Left lung (tissue), 10 donors: ENCODE results near the gene ANKRD36. TPM values are rescaled to one million over a fixed set of nuclear protein-coding genes. Genes with fewer than 3 reads are reported as not detected.
A peak's percentile ranks its signal among the peaks of the same experiment; 100 is the strongest.
"Not testable (repeated sequence)": the region's sequence is repeated elsewhere in the genome, so short reads cannot be mapped to it uniquely, and the experiment has no call there.

Source experiments
- ATAC-seq: fragments of 200-7000 bp; cut with Tn5 transposase; one replicate; pipeline ENCODE4 v1.9.1; 2020; ENCODE audit warnings: moderate library complexity
- DNase-seq, 4 donors: peaks; one replicate each; pipeline ENCODE4 v3.0.0-alpha.2; 2013 to 2020
- H3K27ac ChIP-seq, 2 donors: fragments of 200-600 bp; sonication (generic) in 1 of 2; one replicate each; pipeline versions ENCODE4 v1.5.0 to v1.8.0; 2020 to 2021
- H3K27me3 ChIP-seq, 2 donors: fragments of 200-600 bp; sonication (generic) in 1 of 2; one replicate each; pipeline versions ENCODE4 v1.5.0 to v1.8.0; 2020 to 2021
- H3K36me3 ChIP-seq, 2 donors: fragments of 200-600 bp; sonication (generic) in 1 of 2; one replicate each; pipeline versions ENCODE4 v1.5.0 to v1.8.0; 2020 to 2021
- H3K4me1 ChIP-seq, 2 donors: fragments of 200-600 bp; one replicate each; pipeline ENCODE4 v1.8.0; 2021
- H3K4me3 ChIP-seq, 2 donors: fragments of 200-600 bp; sonication (generic) in 1 of 2; one replicate each; pipeline versions ENCODE4 v1.5.0 to v1.8.0; 2020 to 2021; ENCODE audit warnings: mild to moderate bottlenecking in 1 of 2
- H3K9me3 ChIP-seq, 2 donors: fragments of 200-600 bp; sonication (generic) in 1 of 2; one replicate each; pipeline versions ENCODE4 v1.5.0 to v1.8.0; 2020 to 2021
- intact Hi-C, 2 donors: fragments of 100-400 bp; cut with DNase I; formaldehyde crosslinking; loops; one replicate each; pipeline versions ENCODE4 v1.11.2 to v1.14.2; 2022
- polyA plus RNA-seq, 6 donors: library from polyadenylated mRNA; unstranded; fragments of 120-200 nt; gene quantifications; one replicate each; pipeline ENCODE4 v1.2.1, GENCODE V29; 2013; ENCODE audit not compliant: insufficient read length in 6 of 6
- total RNA-seq, 2 donors: library from RNA; stranded (reverse); fragmentation: NEBNext Ultra II Directional; extraction: Animal tissue kit (Norgen Biotek cat#: 25700); gene quantifications; one replicate each; pipeline ENCODE4 v1.2.1, GENCODE V29; 2021
- TF ChIP-seq, protein P1 (sequence below), 2 donors: fragments of 200-600 bp; sonication (generic) in 1 of 2; IDR thresholded peaks; one replicate each; pipeline versions ENCODE4 v1.5.0 to v1.8.0; 2021; ENCODE audit warnings: antibody characterized with exemption in 2 of 2
- donor health status: DM: no; HTN: yes; CAD: no.
- donor health status: DM: no; HTN: no; CAD: no.

The ANKRD36 gene
- total and polyA plus RNA-seq, 8 donors = 18.5 to 44.1 (median 30.7) TPM

DNA sequence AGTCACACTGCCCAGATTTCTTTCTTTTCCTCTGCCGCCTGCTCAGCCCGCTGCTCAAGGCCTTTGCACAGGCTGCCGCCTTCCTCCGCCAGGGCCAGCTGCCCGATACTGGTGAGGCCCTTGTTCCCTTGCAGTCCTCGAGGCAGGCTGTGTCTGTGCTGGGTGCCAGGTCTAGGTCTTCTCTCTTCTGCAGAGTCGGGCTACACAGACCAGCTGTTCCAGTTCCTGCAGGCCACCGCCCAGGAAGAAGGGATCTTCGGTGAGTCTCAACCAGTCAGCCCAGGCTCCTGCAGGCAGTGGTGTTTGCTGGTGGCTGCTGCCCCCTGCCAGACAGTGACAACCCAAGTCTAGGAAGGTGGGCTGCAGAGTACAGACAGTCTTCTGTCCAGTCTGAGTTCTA is 30.7 kb upstream of the ANKRD36 start:
- H3K4me1 ChIP-seq, H3K36me3 ChIP-seq, DNase-seq, intact Hi-C loops, H3K4me3 ChIP-seq, H3K9me3 ChIP-seq, H3K27ac ChIP-seq, H3K27me3 ChIP-seq: not testable (repeated sequence)
- ATAC-seq = peak; percentile 26

DNA sequence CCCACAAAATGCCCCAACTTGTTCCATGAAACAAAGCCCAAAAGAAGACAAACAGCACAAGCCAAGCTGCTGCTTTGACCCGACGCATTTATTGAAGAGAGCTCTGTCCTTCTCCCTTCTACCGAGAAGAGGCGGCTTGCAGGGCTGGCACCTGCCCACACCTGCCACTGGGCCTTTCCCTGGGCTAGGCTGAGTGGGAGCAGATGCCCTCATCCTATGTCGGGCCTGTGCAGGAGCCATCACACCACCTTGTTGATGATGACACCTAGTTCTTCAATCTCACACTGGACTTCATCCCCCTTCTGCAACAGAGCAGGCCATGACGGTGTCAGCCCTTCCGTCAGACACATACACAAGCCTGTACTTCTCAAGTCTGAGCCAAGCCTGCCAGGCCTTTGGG is 29.4 kb upstream of the ANKRD36 start:
- H3K4me3 ChIP-seq, intact Hi-C loops, H3K4me1 ChIP-seq, H3K27me3 ChIP-seq, H3K9me3 ChIP-seq, DNase-seq, H3K27ac ChIP-seq, ATAC-seq, H3K36me3 ChIP-seq: not testable (repeated sequence)

DNA sequence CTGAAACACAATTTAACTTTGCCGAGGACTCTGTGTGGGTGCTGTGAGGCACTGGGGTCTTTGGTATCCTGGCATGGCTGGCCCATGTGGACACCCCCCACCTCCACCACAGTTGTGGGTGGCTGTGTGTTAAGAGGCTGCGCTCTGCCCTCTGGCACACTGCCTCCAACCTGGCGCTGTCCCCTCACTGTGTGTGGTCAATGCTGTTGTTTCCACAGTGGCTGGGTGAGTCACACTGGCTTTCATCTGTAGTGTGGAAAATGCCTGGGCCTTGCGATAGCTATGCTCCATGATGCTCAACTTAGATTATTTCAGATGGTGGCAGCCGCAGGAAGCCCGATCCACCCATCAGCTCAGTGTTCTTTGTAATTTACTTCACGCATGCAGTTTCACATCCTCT is 27.9 kb upstream of the ANKRD36 start:
- H3K4me3 ChIP-seq, H3K9me3 ChIP-seq, H3K36me3 ChIP-seq, H3K4me1 ChIP-seq, H3K27me3 ChIP-seq, intact Hi-C loops, H3K27ac ChIP-seq, DNase-seq: not testable (repeated sequence)
- peak; percentile 42 for ATAC-seq

DNA sequence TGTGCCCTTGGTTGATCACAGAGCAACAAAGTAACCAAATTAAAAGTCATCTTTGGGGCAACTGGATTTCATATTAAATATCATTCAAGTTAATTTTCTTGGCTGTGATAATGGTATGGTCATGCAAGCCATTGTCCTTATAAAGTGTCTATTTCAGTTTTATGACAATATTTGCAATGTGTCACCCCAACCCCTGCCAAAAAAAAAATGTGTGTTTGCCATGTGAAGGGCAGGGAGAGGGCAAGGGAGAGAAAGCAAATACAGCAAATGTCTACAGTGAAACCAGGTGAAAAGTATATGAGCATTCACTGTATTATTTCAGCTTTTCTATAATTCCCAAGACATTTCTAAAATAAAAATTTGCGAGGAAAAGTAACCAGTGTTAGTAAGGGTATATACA is 24.2 kb upstream of the ANKRD36 start:
- H3K27ac ChIP-seq, ATAC-seq, intact Hi-C loops: not testable (repeated sequence)

DNA sequence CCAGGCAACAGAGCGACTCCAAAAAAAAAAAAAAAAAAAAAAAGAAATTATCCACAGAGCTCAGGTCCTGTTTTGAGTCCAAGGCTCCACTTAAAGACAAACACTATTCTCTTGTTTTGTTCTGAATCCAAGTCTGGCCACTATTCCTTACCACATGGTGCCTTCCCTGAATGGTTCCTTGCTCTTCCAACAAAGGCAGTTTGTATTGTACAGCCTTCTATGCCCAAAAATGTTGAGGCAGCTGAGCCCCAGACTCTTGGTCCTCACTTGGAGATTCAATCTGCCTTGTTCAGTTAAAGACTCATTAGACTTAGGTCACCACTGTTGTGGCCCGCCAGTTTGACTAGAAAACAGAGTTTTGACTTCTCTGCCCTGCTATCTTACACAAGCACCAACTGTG is 20.0 kb upstream of the ANKRD36 start:
- H3K4me1 ChIP-seq, intact Hi-C loops, ATAC-seq: not testable (repeated sequence)

More for the DNA sequence above, 24.2 kb upstream of the ANKRD36 start:
- not testable (repeated sequence) for H3K9me3 ChIP-seq, DNase-seq, H3K4me3 ChIP-seq, H3K36me3 ChIP-seq, H3K27me3 ChIP-seq, H3K4me1 ChIP-seq

DNA sequence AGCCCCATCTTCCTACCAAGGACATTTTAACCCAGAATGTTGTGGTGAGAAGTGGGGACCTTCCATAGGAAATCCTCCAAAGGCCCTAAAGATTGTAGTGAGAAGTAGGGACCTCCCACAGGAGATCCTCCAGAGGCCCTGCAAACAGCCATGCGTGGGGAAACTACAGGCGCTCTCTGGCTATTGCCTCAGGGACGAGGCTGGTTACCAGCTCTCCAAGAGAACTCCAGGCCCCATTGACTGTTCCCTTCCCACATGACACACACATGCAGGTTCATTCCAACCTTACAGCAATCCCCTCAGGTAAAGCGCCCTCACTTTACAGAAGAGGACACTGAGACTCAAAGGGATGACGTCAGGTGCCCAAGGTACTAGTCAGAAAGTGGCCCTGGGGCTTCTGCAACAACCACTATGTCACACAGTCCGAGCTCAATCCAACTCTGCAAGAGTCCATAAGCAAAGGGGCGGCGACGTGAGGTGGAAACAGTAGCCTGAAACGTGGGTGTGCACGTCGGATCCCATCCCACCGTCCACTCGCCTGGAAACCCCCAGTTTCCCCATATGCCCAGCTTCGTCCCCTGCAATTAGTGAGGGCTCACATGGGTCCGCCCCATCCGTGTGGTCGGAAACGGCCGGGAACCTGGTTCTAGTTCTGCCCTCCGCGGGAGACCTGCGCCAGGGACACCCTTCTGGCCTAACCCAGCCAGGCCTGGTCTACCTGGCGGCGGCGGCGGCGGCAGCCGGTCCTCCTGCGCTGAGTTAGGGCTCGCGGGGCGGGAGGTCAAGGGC is 18.8 kb upstream of the ANKRD36 start:
- H3K4me1 ChIP-seq, H3K9me3 ChIP-seq, H3K27ac ChIP-seq, intact Hi-C loops, DNase-seq, H3K36me3 ChIP-seq, H3K27me3 ChIP-seq: not testable (repeated sequence)
- peak overlapping the region in 1 of 2 donors; percentile 39 for H3K4me3 ChIP-seq
- ATAC-seq = peak; percentile 28

More for the DNA sequence above, 20.0 kb upstream of the ANKRD36 start:
- H3K9me3 ChIP-seq, H3K36me3 ChIP-seq, H3K27ac ChIP-seq, DNase-seq, H3K27me3 ChIP-seq, H3K4me3 ChIP-seq: not testable (repeated sequence)

DNA sequence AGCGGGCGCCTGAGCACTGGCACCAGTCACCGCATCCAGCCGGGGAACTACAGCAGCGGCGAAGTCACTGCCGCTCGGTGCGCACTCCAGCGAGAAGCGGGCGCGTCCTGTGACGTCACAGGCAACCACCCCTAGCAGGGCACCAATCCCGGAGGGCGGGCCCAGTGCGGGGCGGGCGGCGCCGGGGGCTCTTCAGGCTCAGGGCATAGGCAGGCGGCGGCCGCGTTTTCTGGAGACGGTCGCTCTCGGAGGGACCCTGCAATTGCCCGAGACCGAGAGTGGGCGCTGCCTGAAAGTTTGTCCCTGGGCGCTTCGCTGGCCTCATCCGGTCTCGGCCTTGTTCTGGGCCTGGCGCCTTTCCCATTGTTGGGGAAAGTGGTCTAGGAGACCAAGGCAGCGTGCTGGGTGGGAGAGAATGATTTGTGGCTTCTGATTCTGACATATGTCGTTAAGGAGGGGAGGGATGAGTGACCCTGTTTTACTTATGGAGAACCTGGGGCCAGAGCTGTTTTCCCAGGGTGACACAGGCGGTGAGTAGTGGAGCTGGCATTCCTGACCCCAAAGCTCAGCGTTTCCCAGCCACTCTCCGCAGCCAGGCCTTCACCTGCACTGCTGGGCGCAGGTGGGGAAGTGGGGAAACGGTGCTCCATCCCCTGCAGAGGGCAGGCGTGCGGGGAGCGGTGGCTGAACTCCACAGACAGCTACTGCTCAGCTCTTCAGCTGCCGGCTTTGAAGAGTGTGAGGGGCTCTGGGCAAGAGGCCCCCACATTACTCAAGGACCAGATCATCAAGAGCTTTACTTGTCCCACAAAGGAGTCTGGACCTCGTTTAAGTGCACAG is 18.0 kb upstream of the ANKRD36 start, which contains the start of gene FAHD2B:
Gene FAHD2B (minus strand): TSS at position 111 of the 840 bp plus-strand sequence. CDS start 3,176 bp downstream, outside the sequence.
- intact Hi-C loops, H3K9me3 ChIP-seq, H3K4me1 ChIP-seq, H3K27me3 ChIP-seq, H3K36me3 ChIP-seq: not testable (repeated sequence)
- peak; percentile 61 to 96 (median 90) for DNase-seq
- H3K4me3 ChIP-seq = peak within 1 kb of the TSS; percentile 19 to 39
- H3K27ac ChIP-seq = peak within 1 kb of the TSS in 1 of 2 donors; percentile 28
- ATAC-seq = peak; percentile 95

DNA sequence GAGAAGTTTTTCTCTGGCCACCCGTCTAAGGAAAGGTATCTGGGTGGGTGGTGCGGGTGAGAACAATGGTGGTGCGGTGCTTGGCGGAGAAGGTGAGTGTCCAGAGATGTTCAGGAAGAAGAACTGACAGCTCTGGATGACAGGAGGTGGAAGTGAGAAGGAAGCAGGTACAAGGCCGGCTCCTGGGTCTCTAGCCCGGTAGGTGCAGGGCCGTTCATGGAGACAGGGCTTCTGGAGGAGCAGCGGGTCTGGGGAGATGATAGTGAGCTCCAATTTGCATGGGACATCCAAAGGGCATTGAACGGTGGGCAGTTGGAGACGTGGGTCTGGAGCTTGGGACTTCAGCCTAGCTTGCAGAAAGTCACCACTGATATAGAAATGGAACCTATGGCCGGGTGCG is 17.3 kb upstream of the ANKRD36 start:
- H3K27me3 ChIP-seq = no peaks in the 10 kb centered on the region
- DNase-seq (peak in 1 of 4 donors; percentile 24), ATAC-seq (no peak)
- no peaks in the 10 kb centered on the region for H3K9me3 ChIP-seq
- no peaks in the 10 kb centered on the region for H3K36me3 ChIP-seq
- TF ChIP-seq, protein P1, sequence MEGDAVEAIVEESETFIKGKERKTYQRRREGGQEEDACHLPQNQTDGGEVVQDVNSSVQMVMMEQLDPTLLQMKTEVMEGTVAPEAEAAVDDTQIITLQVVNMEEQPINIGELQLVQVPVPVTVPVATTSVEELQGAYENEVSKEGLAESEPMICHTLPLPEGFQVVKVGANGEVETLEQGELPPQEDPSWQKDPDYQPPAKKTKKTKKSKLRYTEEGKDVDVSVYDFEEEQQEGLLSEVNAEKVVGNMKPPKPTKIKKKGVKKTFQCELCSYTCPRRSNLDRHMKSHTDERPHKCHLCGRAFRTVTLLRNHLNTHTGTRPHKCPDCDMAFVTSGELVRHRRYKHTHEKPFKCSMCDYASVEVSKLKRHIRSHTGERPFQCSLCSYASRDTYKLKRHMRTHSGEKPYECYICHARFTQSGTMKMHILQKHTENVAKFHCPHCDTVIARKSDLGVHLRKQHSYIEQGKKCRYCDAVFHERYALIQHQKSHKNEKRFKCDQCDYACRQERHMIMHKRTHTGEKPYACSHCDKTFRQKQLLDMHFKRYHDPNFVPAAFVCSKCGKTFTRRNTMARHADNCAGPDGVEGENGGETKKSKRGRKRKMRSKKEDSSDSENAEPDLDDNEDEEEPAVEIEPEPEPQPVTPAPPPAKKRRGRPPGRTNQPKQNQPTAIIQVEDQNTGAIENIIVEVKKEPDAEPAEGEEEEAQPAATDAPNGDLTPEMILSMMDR (IDR thresholded peaks at IDR 0.05) = no peak
- peaks cover 5 to 7% of the 10 kb centered on the region in 2 donors for H3K4me1 ChIP-seq
- no peak overlapping the region for H3K4me3 ChIP-seq
- no peak overlapping the region for H3K27ac ChIP-seq
- intact Hi-C loops = no loop called here

DNA sequence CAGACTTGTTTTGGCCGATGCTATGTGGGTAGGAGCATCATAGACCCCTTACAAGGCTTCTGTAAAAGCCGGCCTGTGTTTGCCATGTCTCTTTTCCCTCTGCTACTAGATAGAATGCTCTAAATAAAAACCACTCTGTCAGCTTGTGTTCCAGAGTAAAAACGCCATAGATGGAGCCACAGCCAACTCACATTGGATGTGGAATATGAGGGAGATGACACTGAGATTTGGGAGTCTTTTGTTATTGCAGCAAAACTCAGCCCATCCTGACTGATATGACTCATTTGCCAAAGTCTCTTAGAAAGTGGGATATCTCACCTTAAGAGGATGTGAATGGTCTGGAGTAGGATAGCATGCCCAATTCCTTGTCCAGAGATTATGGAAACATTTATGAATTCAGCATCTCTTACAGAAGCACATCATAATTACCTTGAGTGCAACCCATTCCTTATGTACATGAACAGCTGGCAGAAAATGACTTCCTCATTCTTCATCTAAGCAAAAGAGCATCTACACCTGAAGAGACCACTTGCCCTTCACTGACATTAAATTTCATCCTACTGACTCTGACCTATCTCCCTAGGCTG is 14.1 kb upstream of the ANKRD36 start:
- DNase-seq, H3K27ac ChIP-seq, H3K4me3 ChIP-seq, ATAC-seq, intact Hi-C loops, H3K36me3 ChIP-seq, H3K9me3 ChIP-seq, H3K27me3 ChIP-seq, H3K4me1 ChIP-seq: not testable (repeated sequence)

DNA sequence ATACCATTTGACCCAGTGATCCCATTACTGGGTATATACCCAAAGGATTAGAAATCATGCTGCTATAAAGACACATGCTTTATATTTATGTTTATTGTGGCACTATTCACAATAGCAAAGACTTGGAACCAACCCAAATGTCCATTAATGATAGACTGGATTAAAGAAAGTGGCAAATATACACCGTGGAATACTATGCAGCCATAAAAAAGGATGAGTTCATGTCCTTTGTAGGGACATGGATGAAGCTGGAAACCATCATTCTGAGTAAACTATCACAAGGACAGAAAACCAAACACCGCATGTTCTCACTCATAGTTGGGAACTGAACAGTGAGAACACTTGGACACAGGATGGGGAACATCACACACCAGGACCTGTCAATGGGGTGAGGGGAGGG is 6.1 kb upstream of the ANKRD36 start:
- H3K9me3 ChIP-seq, H3K27ac ChIP-seq, intact Hi-C loops, DNase-seq, H3K36me3 ChIP-seq, H3K27me3 ChIP-seq, H3K4me1 ChIP-seq, H3K4me3 ChIP-seq, ATAC-seq: not testable (repeated sequence)

DNA sequence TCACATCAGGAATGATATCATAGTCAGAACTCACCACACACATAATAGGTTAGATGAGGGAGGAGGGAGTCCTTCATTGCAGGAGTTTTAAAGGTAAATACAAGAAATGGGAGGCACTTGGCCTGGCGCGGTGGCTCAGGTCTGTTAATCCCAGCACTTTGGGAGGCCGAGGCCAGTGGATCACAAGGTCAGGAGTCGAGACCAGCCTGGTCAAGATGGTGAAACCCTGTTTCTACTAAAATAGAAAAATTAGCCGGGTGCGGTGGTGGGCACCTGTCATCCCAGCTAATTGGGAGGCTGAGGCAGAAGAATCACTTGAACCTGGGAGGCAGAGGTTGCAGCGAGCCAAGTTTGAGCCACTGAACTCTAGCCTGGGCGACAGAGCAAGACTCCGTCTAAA is 1.7 kb upstream of the ANKRD36 start:
- peak in 1 of 4 donors; percentile 33 for DNase-seq
- intact Hi-C loops, H3K36me3 ChIP-seq: not testable (repeated sequence)

More for the DNA sequence above, 1.7 kb upstream of the ANKRD36 start:
- not testable (repeated sequence) for H3K4me3 ChIP-seq, ATAC-seq, H3K9me3 ChIP-seq, H3K4me1 ChIP-seq, H3K27ac ChIP-seq, H3K27me3 ChIP-seq
